Astrocyte of the cerebellum (primary cell): ENCODE data around the gene STOML1.
A peak's percentile ranks its signal among the peaks of the same experiment; 100 is the strongest.
"Not testable (repeated sequence)": the region's sequence is repeated elsewhere in the genome, so short reads cannot be mapped to it uniquely, and the experiment has no call there.

Experiments used
- DNase-seq: peaks from one replicate; pipeline ENCODE4 v3.0.0-alpha.2; 2011; ENCODE audit warnings: low read depth
- H3K4me3 ChIP-seq: 2 replicates; pipeline ENCODE4 v1.5.1; 2011; ENCODE audit warnings: mild to moderate bottlenecking, low read depth, low read length, moderate library complexity
- in situ Hi-C: cut with HindIII; loops from 2 replicates; pipeline ENCODE4 v1.10.0; 2017; ENCODE audit warnings: low sequenced_read_pairs
- TF ChIP-seq, protein P1 (sequence below): IDR thresholded peaks from 2 replicates; pipeline ENCODE4 v1.5.1; 2012; ENCODE audit warnings: low read length, low read depth, moderate library complexity, mild to moderate bottlenecking; ENCODE audit errors: missing control alignments

STOML1 gene

DNA sequence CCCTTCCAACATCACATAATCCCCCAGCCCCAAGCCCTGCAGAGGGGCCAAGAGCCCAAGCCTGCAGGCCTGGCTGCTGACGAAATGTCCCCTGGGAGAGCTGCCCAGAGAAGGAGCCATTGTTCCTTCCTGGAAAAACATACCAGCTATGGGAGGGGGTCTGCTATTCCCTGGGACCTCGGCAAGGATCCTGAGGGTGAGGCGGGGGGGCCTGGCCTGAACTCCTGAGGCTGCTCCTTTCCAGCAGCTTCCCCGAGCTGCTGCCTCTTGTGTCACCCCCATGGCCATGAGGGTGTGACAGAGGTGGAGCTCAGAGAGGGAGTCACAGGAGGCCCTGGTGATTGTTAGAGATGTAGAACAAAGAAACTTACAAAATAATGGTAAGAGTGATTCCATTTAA lies 53.0 kb downstream of the STOML1 start:
- TF ChIP-seq, protein P1, sequence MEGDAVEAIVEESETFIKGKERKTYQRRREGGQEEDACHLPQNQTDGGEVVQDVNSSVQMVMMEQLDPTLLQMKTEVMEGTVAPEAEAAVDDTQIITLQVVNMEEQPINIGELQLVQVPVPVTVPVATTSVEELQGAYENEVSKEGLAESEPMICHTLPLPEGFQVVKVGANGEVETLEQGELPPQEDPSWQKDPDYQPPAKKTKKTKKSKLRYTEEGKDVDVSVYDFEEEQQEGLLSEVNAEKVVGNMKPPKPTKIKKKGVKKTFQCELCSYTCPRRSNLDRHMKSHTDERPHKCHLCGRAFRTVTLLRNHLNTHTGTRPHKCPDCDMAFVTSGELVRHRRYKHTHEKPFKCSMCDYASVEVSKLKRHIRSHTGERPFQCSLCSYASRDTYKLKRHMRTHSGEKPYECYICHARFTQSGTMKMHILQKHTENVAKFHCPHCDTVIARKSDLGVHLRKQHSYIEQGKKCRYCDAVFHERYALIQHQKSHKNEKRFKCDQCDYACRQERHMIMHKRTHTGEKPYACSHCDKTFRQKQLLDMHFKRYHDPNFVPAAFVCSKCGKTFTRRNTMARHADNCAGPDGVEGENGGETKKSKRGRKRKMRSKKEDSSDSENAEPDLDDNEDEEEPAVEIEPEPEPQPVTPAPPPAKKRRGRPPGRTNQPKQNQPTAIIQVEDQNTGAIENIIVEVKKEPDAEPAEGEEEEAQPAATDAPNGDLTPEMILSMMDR: no peak

DNA sequence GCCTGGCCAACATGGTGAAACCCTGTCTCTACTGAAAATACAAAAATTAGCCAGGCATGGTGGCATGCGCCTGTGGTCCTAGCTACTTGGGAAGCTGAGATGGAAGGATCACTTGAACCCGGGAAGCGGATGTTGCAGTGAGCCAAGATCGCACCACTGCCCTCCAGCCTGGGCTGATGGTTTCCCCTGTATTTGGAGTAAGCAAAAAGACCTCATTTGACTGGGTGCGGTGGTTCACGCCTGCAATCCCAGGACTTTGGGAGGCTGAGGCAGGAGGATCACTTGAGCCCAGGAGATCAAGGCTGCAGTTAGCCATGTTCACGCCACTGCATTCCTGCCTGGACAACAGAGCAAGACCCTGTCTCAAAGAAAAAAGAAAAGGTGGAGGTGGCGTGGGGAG lies 53.6 kb downstream of the STOML1 start:
- in situ Hi-C loops, DNase-seq, H3K4me3 ChIP-seq: not testable (repeated sequence)

More for the DNA sequence above, 53.0 kb downstream of the STOML1 start:
- no peak overlapping the region for H3K4me3 ChIP-seq
- in situ Hi-C loops: no loop called here
- DNase-seq: no peak

DNA sequence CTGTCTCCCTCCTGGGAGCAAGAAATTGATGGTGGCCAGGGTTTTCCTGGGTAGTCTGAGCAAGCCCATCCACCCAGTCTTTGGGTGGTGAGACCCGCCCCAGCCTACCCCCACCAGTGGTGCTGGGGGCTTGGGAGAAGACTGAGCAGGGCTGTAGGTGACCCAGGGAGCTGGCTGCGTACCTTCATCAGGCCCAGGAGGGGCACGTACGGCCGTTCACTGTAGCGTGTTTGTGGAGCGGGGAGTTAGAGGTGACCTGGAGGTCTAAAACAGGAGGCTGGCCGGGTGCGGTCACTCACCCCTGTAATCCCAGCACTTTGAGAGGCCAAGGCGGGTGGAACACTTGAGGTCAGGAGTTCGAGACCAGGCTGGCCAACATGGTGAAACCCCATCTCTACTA lies 54.4 kb downstream of the STOML1 start:
- TF ChIP-seq, protein P1: no peak
- no peak overlapping the region for H3K4me3 ChIP-seq
- no peak for DNase-seq
- in situ Hi-C loops: no loop called here

DNA sequence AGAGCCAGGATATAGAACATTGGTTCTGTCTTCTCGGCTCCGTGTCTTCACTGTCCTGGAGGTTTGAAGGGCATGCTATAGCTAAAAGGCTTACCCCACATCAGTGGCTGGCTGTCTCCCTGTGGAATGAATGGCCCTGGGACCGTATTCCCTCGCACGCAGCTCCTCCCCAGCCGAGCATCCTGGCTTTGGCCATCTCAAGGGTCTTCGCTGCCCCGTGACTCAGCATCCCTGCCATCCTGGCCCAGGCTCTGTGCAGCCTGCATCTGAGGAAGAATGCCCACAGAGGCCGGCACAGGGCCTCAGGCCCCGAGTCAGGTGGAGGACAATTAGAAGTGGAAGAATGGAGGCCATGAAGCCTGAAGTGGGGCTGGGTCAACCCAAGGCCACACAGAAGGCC lies 54.8 kb downstream of the STOML1 start:
- no peak overlapping the region for H3K4me3 ChIP-seq
- no peak for DNase-seq
- in situ Hi-C loops: no loop called here
- TF ChIP-seq, protein P1: no peak

DNA sequence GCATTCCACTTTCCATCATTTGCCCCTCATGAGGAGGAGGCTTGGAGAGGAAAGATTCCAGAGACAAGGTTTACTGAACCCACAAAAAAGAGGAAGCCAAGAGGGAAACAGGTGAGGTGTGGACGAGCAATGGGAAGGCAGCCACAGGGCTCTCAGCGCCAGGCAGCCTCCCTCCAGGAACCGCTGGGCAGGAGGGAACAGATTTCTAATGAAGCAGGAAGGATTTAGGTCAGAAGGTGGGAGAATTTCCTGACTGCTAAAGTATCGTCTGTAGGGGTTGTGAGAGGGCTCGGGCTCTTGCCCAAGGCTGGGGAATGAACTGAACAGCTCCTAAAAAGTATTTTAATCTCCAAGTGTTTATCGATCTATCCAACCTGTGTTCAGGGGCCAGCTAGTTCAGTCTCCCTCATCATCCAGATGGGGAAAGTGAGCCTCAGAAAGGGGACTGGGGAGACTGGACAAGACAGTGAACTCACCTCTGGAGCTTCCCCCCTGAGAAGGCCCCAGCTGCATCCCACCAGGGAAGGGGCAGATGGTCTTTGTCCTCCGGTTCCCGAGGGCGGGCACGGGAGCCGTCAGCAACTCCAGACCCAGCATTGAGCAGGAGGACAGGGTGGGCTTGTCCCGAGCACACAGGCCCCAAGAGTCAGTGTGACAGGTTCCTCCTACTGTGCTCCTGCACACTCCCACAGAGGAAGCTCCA lies 55.4 kb downstream of the STOML1 start:
- no peak overlapping the region for H3K4me3 ChIP-seq
- in situ Hi-C loops: no loop called here
- TF ChIP-seq, protein P1: no peak
- DNase-seq: no peak

DNA sequence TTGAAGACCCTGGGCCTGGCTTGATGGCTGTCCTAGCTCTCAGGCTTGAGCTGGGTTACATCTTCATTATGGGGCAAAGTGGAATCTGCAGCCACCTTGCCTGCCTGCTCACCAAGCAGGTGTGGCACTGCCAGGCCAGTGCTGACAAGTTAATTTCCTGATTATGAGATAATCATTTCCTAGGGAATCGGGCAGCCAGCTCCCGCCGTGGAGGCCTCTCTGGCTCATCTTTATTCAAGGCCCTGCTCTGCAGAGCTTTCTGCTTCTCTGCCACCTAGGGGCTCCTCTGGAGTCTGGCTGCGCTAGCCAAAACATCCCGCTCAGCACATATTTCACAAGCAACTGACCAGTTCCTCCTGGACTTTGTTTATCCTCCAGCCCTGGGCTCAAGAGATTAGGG lies 55.9 kb downstream of the STOML1 start:
- DNase-seq: no peak
- in situ Hi-C loops: no loop called here

DNA sequence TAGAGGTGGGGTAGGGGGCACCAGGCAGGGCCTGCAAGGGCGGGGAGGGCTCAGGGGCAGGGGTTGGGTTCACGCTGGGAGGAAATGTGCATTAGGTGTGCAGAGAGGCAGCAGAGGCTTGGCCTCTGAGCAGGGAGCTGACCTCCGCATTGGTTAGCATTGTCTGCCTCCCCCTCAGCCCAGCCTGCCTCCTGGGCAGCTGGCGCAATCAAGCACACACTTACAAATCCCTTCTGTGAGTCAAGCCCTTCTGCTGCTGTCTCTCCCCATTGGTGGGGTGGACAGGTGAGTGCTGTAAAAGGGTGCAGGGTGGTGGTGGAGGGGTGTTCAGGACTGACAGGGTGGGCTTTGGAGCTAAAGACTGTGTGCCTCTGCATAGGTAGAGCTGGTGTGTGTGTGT lies 56.5 kb downstream of the STOML1 start:
- in situ Hi-C loops: no loop called here
- no peak for DNase-seq
- H3K4me3 ChIP-seq: no peak overlapping the region
- TF ChIP-seq, protein P1: no peak

More for the DNA sequence above, 55.9 kb downstream of the STOML1 start:
- no peak overlapping the region for H3K4me3 ChIP-seq
- TF ChIP-seq, protein P1: peak; percentile 40
